DND-41 (cell line): ENCODE measurements around the gene EIPR1.

Source experiments
- ATAC-seq: fragments of 200-7000 bp; cut with Tn5 transposase; 3 replicates; pipeline ENCODE4 v1.9.1; 2021; ENCODE audit warnings: low read depth; ENCODE audit not compliant: insufficient read depth
- DNase-seq: peaks from one replicate; pipeline ENCODE4 v3.0.0-alpha.2; 2020
- H2AFZ ChIP-seq: 2 replicates; pipeline ENCODE4 v1.6.0; 2012; ENCODE audit warnings: low read depth, low read length
- H3K27ac ChIP-seq: 2 replicates; pipeline ENCODE4 v1.5.1; 2012; ENCODE audit warnings: low read length, inconsistent platforms
- H3K27me3 ChIP-seq: fragments of 200-600 bp; sonication (generic); 2 replicates; pipeline ENCODE4 v1.6.0; 2012; ENCODE audit warnings: low read length, mild to moderate bottlenecking, inconsistent platforms; ENCODE audit not compliant: insufficient read depth, poor library complexity
- H3K36me3 ChIP-seq: 2 replicates; pipeline ENCODE4 v1.5.1; 2012; ENCODE audit warnings: low read length, inconsistent platforms; ENCODE audit not compliant: insufficient read depth
- H3K4me1 ChIP-seq: 2 replicates; pipeline ENCODE4 v1.5.1; 2012; ENCODE audit warnings: mild to moderate bottlenecking, low read length; ENCODE audit not compliant: insufficient read depth
- H3K4me2 ChIP-seq: 2 replicates; pipeline ENCODE4 v1.6.0; 2012; ENCODE audit warnings: mild to moderate bottlenecking, moderate library complexity, low read length, inconsistent platforms; ENCODE audit not compliant: insufficient read depth
- H3K4me3 ChIP-seq, 2 experiments: fragments of 200-600 bp in 1 of 2; shearing (Covaris generic) in 1 of 2; 2 replicates each; pipeline ENCODE4 v1.5.1; 2012 to 2016; ENCODE audit warnings: inconsistent platforms in 2 of 2, low read length in 2 of 2, mild to moderate bottlenecking in 2 of 2, low read depth in 1 of 2, moderate library complexity in 1 of 2
- H3K79me2 ChIP-seq: 2 replicates; pipeline ENCODE4 v1.6.0; 2012; ENCODE audit warnings: low read length, inconsistent platforms; ENCODE audit not compliant: insufficient read depth
- H3K9ac ChIP-seq: 2 replicates; pipeline ENCODE4 v1.6.0; 2012; ENCODE audit warnings: low read depth, mild to moderate bottlenecking, inconsistent platforms, low read length, moderate library complexity
- H3K9me3 ChIP-seq: 2 replicates; pipeline ENCODE4 v1.5.1; 2012; ENCODE audit warnings: low read length, moderate library complexity, mild to moderate bottlenecking, inconsistent platforms; ENCODE audit not compliant: insufficient read depth, severe bottlenecking
- H4K20me1 ChIP-seq: 2 replicates; pipeline ENCODE4 v1.6.0; 2012; ENCODE audit warnings: low read length; ENCODE audit not compliant: insufficient read depth
- CTCF ChIP-seq: IDR thresholded peaks from 2 replicates; pipeline ENCODE4 v1.5.1; 2012; ENCODE audit warnings: borderline replicate concordance, low read length, moderate library complexity, mild to moderate bottlenecking; ENCODE audit not compliant: poor library complexity, severe bottlenecking; ENCODE audit errors: extremely low read depth
- EZH2 ChIP-seq: IDR thresholded peaks from 3 replicates; pipeline ENCODE4 v1.6.1; 2012; ENCODE audit warnings: borderline replicate concordance, low read depth, mild to moderate bottlenecking, moderate library complexity, low read length, inconsistent platforms; ENCODE audit not compliant: severe bottlenecking

The EIPR1 gene

GRCh38 chr2:3405876-3406275 is 28.3 kb upstream of the EIPR1 start:
- Histone ChIP-seq H2AFZ (no peak overlapping the region), H3K27me3 (no peaks in the 10 kb centered on the region), H3K4me1 (no peaks in the 10 kb centered on the region), H3K4me3 (no peak overlapping the region), H3K4me2 (no peak overlapping the region), H3K9ac (no peak overlapping the region), H3K79me2 (no peaks in the 10 kb centered on the region), H3K27ac (no peak overlapping the region), H4K20me1 (0 out of 2 replicates have a peak, but pooled peaks cover 2% of the 10 kb centered on the region), H3K9me3 (no peaks in the 10 kb centered on the region), H3K36me3 (peaks cover 44% of the 10 kb centered on the region)
- DNase-seq: no peak
- TF ChIP-seq EZH2 (no peak), CTCF (no peak)
- ATAC-seq: no peak

GRCh38 chr2:3405307-3405706 is 27.7 kb upstream of the EIPR1 start:
- no peak overlapping the region for H3K4me3 ChIP-seq
- no peak for ATAC-seq
- no peak overlapping the region for H3K9ac ChIP-seq
- no peak overlapping the region for H3K27ac ChIP-seq
- H2AFZ ChIP-seq: no peak overlapping the region
- TF ChIP-seq EZH2: no peak
- no peak for TF ChIP-seq CTCF
- H3K4me1 ChIP-seq: no peaks in the 10 kb centered on the region
- no peak for DNase-seq
- no peaks in the 10 kb centered on the region for H3K27me3 ChIP-seq
- H3K9me3 ChIP-seq: no peaks in the 10 kb centered on the region
- peaks cover 49% of the 10 kb centered on the region for H3K36me3 ChIP-seq
- no peak overlapping the region for H3K4me2 ChIP-seq
- H4K20me1 ChIP-seq: 0 out of 2 replicates have a peak, but pooled peaks cover 5% of the 10 kb centered on the region
- no peaks in the 10 kb centered on the region for H3K79me2 ChIP-seq

- DNase-seq (no peak), ATAC-seq (no peak)
- Histone ChIP-seq H3K4me3 (no peak overlapping the region), H3K27ac (no peak overlapping the region), H3K9me3 (no peaks in the 10 kb centered on the region), H2AFZ (no peak overlapping the region), H3K79me2 (no peaks in the 10 kb centered on the region), H3K4me1 (no peaks in the 10 kb centered on the region), H3K4me2 (no peak overlapping the region), H3K36me3 (peaks cover 50% of the 10 kb centered on the region), H4K20me1 (0 out of 2 replicates have a peak, but pooled peaks cover 5% of the 10 kb centered on the region), H3K27me3 (no peaks in the 10 kb centered on the region), H3K9ac (no peak overlapping the region)
- TF ChIP-seq EZH2 (no peak), CTCF (no peak)
Observed at GRCh38 chr2:3404349-3404894, 26.8 kb upstream of the EIPR1 start.
